ENCODE measurements around the gene FCF1. TPM values are rescaled to one million over a fixed set of nuclear protein-coding genes. Genes with fewer than 3 reads are reported as not detected.
A peak's percentile ranks its signal among the peaks of the same experiment; 100 is the strongest.

Gene FCF1
- polyA plus RNA-seq, 1 donor = 41.3 TPM

- Histone ChIP-seq H3K9me3 (ENCODE audit: control insufficient read depth, low read depth, low read length) (no peaks in the 10 kb centered on the region), H3K4me1 (ENCODE audit: control insufficient read depth, insufficient read depth, low read length) (peaks cover 3% of the 10 kb centered on the region), H3K4me3 (ENCODE audit: low read length) (peak within 1 kb of the TSS; percentile 91), H3K27me3 (ENCODE audit: control insufficient read depth, insufficient read depth, low read length) (no peaks in the 10 kb centered on the region), H3K36me3 (ENCODE audit: control insufficient read depth, insufficient read depth, low read length) (peaks cover 2% of the 10 kb centered on the region), H3K27ac (ENCODE audit: low read length) (peak within 1 kb of the TSS; percentile 74)
- WGBS (ENCODE audit: insufficient coverage, low lambda C conversion rate) = no CpG with 5 or more reads among the region's 76 CpGs
- DNase-seq = peak; percentile 95 to 97
These were observed 50.2 kb downstream of the FCF1 start, which contains the start of gene YLPM1 for GRCh38 chr14:74762917-74763802. Gene YLPM1 (plus strand): TSS chr14:74763316. CDS start chr14:74763490, 174 bp downstream.

GRCh38 chr14:74763803-74764531 is 51.0 kb downstream of the FCF1 start:
- Histone ChIP-seq H3K4me3 (ENCODE audit: low read length) (peak overlapping the region; percentile 91), H3K36me3 (ENCODE audit: control insufficient read depth, insufficient read depth, low read length) (peaks cover 2% of the 10 kb centered on the region), H3K27ac (ENCODE audit: low read length) (peak overlapping the region; percentile 74), H3K27me3 (ENCODE audit: control insufficient read depth, insufficient read depth, low read length) (no peaks in the 10 kb centered on the region), H3K4me1 (ENCODE audit: control insufficient read depth, insufficient read depth, low read length) (peaks cover 3% of the 10 kb centered on the region), H3K9me3 (ENCODE audit: control insufficient read depth, low read depth, low read length) (no peaks in the 10 kb centered on the region)
- WGBS (ENCODE audit: insufficient coverage, low lambda C conversion rate) = no CpG with 5 or more reads among the region's 19 CpGs
- peak; percentile 1 to 28 for DNase-seq

- Histone ChIP-seq H3K9me3 (ENCODE audit: control insufficient read depth, low read depth, low read length) (no peaks in the 10 kb centered on the region), H3K27me3 (ENCODE audit: control insufficient read depth, insufficient read depth, low read length) (no peaks in the 10 kb centered on the region), H3K4me3 (ENCODE audit: low read length) (peak overlapping the region; percentile 1), H3K36me3 (ENCODE audit: control insufficient read depth, insufficient read depth, low read length) (peaks cover 2% of the 10 kb centered on the region), H3K27ac (ENCODE audit: low read length) (no peak overlapping the region), H3K4me1 (ENCODE audit: control insufficient read depth, insufficient read depth, low read length) (peaks cover 3% of the 10 kb centered on the region)
- DNase-seq = no peak
These were observed 52.8 kb downstream of the FCF1 start for GRCh38 chr14:74765721-74766120.

GRCh38 chr14:74771399-74771798 is 58.5 kb downstream of the FCF1 start:
- peaks cover 2% of the 10 kb centered on the region for H3K36me3 ChIP-seq (ENCODE audit: control insufficient read depth, insufficient read depth, low read length)
- no peak overlapping the region for H3K4me3 ChIP-seq (ENCODE audit: low read length)
- WGBS (ENCODE audit: insufficient coverage, low lambda C conversion rate) = 20% methylated on average over 2 of the region's 5 CpGs
- no peaks in the 10 kb centered on the region for H3K27me3 ChIP-seq (ENCODE audit: control insufficient read depth, insufficient read depth, low read length)
- DNase-seq = peak in 1 of 2 donors; percentile 13
- no peak overlapping the region for H3K27ac ChIP-seq (ENCODE audit: low read length)
- H3K9me3 ChIP-seq (ENCODE audit: control insufficient read depth, low read depth, low read length) = no peaks in the 10 kb centered on the region
- H3K4me1 ChIP-seq (ENCODE audit: control insufficient read depth, insufficient read depth, low read length) = no peaks in the 10 kb centered on the region

GRCh38 chr14:74784634-74785033 is 71.7 kb downstream of the FCF1 start:
- no peak for DNase-seq
- no peak overlapping the region for H3K27ac ChIP-seq (ENCODE audit: low read length)
- H3K4me3 ChIP-seq (ENCODE audit: low read length) = no peak overlapping the region
- H3K9me3 ChIP-seq (ENCODE audit: control insufficient read depth, low read depth, low read length) = no peaks in the 10 kb centered on the region
- no peaks in the 10 kb centered on the region for H3K27me3 ChIP-seq (ENCODE audit: control insufficient read depth, insufficient read depth, low read length)
- H3K36me3 ChIP-seq (ENCODE audit: control insufficient read depth, insufficient read depth, low read length) = peaks cover 48% of the 10 kb centered on the region
- H3K4me1 ChIP-seq (ENCODE audit: control insufficient read depth, insufficient read depth, low read length) = no peaks in the 10 kb centered on the region

- no CpG with 5 or more reads among the region's 1 CpG for WGBS (ENCODE audit: insufficient coverage, low lambda C conversion rate)
These were observed 72.2 kb downstream of the FCF1 start for GRCh38 chr14:74785056-74785613.

GRCh38 chr14:74786796-74787315 is 73.9 kb downstream of the FCF1 start:
- WGBS (ENCODE audit: insufficient coverage, low lambda C conversion rate) = no CpG with 5 or more reads among the region's 2 CpGs
- Histone ChIP-seq H3K36me3 (ENCODE audit: control insufficient read depth, insufficient read depth, low read length) (peaks cover 28% of the 10 kb centered on the region), H3K4me3 (ENCODE audit: low read length) (no peak overlapping the region), H3K9me3 (ENCODE audit: control insufficient read depth, low read depth, low read length) (no peaks in the 10 kb centered on the region), H3K4me1 (ENCODE audit: control insufficient read depth, insufficient read depth, low read length) (no peaks in the 10 kb centered on the region), H3K27me3 (ENCODE audit: control insufficient read depth, insufficient read depth, low read length) (no peaks in the 10 kb centered on the region), H3K27ac (ENCODE audit: low read length) (no peak overlapping the region)
- DNase-seq = no peak

More at GRCh38 chr14:74785056-74785613, 72.2 kb downstream of the FCF1 start:
- no peaks in the 10 kb centered on the region for H3K4me1 ChIP-seq (ENCODE audit: control insufficient read depth, insufficient read depth, low read length)
- no peak overlapping the region for H3K27ac ChIP-seq (ENCODE audit: low read length)
- peaks cover 44% of the 10 kb centered on the region for H3K36me3 ChIP-seq (ENCODE audit: control insufficient read depth, insufficient read depth, low read length)
- H3K27me3 ChIP-seq (ENCODE audit: control insufficient read depth, insufficient read depth, low read length) = no peaks in the 10 kb centered on the region
- no peaks in the 10 kb centered on the region for H3K9me3 ChIP-seq (ENCODE audit: control insufficient read depth, low read depth, low read length)
- DNase-seq = no peak
- no peak overlapping the region for H3K4me3 ChIP-seq (ENCODE audit: low read length)

Other genes with a start within 250 kb of the FCF1 start
- gene NPC2, start 219.8 kb upstream of the FCF1 start, polyA plus RNA-seq = 431 TPM
- 34.7 TPM for gene ISCA2, start 219.4 kb upstream of the FCF1 start, polyA plus RNA-seq
- gene LTBP2, start 100.9 kb upstream of the FCF1 start, polyA plus RNA-seq = 3.5 TPM
- gene AREL1, start 64 bp upstream of the FCF1 start, polyA plus RNA-seq = 23.5 TPM
- gene YLPM1, start 50.2 kb downstream of the FCF1 start, polyA plus RNA-seq = 52.9 TPM
- gene PROX2, start 163.0 kb downstream of the FCF1 start, polyA plus RNA-seq = 1.5 TPM
- 105 TPM for gene DLST, start 168.8 kb downstream of the FCF1 start, polyA plus RNA-seq
- 5.4 TPM for gene RPS6KL1, start 210.1 kb downstream of the FCF1 start, polyA plus RNA-seq
- 9.1 TPM for gene PGF, start 242.5 kb downstream of the FCF1 start, polyA plus RNA-seq

Measured in large intestine (tissue), 3 donors.